ENCODE measurements around the gene EXPH5.

DNA sequence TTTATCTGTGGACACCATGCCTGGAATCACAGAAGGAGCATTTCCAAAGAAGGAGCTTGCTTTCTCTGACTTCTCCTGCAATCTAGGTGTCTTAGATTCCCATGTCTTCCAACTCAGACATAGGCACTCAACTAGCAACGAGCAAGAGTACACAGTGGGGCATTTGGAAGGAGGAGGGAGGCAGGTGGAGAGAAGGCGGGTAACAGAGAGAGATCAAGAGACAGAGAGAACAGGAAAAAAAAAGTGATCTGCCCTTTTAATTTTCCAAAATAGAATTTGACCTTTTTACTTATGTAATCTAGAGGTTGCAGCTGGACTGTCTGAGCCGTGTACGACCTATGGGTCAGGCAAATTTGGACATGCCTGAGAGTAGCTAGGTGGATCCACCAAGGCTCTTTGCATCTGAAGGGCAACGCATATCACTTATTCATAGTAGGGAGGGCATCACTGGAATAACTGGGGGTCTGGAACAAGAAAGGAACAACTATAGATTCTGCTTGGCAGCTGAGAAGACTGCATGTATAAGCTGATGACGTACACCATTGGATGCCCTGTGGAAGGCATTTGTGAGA, 58.1 kb downstream of the EXPH5 start:
- TF ChIP-seq EZH2 (IDR thresholded peaks at IDR 0.05; ENCODE audit: borderline replicate concordance, insufficient read depth, low read depth, low read length, poor library complexity, severe bottlenecking), result no peak
- TF ChIP-seq, protein P1, sequence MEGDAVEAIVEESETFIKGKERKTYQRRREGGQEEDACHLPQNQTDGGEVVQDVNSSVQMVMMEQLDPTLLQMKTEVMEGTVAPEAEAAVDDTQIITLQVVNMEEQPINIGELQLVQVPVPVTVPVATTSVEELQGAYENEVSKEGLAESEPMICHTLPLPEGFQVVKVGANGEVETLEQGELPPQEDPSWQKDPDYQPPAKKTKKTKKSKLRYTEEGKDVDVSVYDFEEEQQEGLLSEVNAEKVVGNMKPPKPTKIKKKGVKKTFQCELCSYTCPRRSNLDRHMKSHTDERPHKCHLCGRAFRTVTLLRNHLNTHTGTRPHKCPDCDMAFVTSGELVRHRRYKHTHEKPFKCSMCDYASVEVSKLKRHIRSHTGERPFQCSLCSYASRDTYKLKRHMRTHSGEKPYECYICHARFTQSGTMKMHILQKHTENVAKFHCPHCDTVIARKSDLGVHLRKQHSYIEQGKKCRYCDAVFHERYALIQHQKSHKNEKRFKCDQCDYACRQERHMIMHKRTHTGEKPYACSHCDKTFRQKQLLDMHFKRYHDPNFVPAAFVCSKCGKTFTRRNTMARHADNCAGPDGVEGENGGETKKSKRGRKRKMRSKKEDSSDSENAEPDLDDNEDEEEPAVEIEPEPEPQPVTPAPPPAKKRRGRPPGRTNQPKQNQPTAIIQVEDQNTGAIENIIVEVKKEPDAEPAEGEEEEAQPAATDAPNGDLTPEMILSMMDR (IDR thresholded peaks at IDR 0.05), result no peak
